Measurements from ENCODE around the gene STXBP3. TPM values are rescaled to one million over a fixed set of nuclear protein-coding genes. Genes with fewer than 3 reads are reported as not detected.

The STXBP3 gene
- total and polyA plus RNA-seq, 4 donors, result 10.9 to 33.0 (median 23.2) TPM

DNA sequence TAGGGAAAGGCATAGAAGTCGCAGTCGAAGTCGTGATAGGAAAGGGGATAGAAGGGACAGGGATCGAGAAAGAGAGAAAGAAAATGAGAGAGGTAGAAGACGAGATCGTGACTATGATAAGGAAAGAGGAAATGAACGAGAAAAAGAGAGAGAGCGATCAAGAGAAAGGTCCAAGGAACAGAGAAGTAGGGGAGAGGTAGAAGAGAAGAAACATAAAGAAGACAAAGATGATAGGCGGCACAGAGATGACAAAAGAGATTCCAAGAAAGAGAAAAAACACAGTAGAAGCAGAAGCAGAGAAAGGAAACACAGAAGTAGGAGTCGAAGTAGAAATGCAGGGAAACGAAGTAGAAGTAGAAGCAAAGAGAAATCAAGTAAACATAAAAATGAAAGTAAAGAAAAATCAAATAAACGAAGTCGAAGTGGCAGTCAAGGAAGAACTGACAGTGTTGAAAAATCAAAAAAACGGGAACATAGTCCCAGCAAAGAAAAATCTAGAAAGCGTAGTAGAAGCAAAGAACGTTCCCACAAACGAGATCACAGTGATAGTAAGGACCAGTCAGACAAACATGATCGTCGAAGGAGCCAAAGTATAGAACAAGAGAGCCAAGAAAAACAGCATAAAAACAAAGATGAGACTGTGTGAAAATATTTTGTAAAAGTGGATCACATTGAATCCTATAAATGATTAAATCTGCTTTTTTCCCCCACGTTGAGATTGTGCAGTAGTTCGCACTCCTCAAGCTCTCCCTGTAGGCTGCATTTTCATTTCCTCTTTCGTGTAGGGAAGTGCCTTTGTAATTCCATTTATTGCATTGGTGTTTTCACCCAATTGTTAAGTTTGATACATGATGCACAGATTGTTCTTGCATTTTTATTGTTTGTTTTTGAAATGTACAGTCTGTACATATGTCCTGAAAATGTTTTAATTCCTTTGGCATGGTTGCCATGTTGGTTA lies 46.8 kb upstream of the STXBP3 start:
- H3K36me3 ChIP-seq (ENCODE audit: control insufficient read depth in 4 of 4, insufficient read depth in 3 of 4, low read depth in 1 of 4, low read length in 3 of 4), result peaks cover 4 to 59% (median 48%) of the 10 kb centered on the region in 4 donors
- H3K4me3 ChIP-seq (ENCODE audit: low read depth in 1 of 3, low read length in 3 of 3), result no peak overlapping the region
- no peaks in the 10 kb centered on the region for H3K27me3 ChIP-seq (ENCODE audit: control insufficient read depth in 4 of 4, insufficient read depth in 4 of 4, low read length in 3 of 4)
- TF ChIP-seq, protein P1, sequence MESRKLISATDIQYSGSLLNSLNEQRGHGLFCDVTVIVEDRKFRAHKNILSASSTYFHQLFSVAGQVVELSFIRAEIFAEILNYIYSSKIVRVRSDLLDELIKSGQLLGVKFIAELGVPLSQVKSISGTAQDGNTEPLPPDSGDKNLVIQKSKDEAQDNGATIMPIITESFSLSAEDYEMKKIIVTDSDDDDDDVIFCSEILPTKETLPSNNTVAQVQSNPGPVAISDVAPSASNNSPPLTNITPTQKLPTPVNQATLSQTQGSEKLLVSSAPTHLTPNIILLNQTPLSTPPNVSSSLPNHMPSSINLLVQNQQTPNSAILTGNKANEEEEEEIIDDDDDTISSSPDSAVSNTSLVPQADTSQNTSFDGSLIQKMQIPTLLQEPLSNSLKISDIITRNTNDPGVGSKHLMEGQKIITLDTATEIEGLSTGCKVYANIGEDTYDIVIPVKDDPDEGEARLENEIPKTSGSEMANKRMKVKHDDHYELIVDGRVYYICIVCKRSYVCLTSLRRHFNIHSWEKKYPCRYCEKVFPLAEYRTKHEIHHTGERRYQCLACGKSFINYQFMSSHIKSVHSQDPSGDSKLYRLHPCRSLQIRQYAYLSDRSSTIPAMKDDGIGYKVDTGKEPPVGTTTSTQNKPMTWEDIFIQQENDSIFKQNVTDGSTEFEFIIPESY (IDR thresholded peaks at IDR 0.05), result no peak
- TF ChIP-seq FOXA2 (IDR thresholded peaks at IDR 0.05) (no peak), TAF1 (conservative IDR thresholded peaks at IDR 0.05) (no peak), EGR1 (IDR thresholded peaks at IDR 0.05; ENCODE audit: low read depth in 2 of 2) (no peak), YY1 (IDR thresholded peaks at IDR 0.05) (no peak), RXRA (IDR thresholded peaks at IDR 0.05) (no peak), HNF4G (IDR thresholded peaks at IDR 0.05) (no peak), CTCF (IDR thresholded peaks at IDR 0.05; ENCODE audit: low read depth, low read length, missing input control) (no peak), RAD21 (IDR thresholded peaks at IDR 0.05) (no peak), JUND (IDR thresholded peaks at IDR 0.05) (no peak), GABPA (IDR thresholded peaks at IDR 0.05 in 1 of 2, conservative IDR thresholded peaks at IDR 0.05 in 1 of 2) (no peak), SP1 (IDR thresholded peaks at IDR 0.05) (no peak), NR2F2 (IDR thresholded peaks at IDR 0.05) (no peak), MAX (IDR thresholded peaks at IDR 0.05) (no peak), FOXA1 (IDR thresholded peaks at IDR 0.05) (no peak), REST (IDR thresholded peaks at IDR 0.05) (no peak)
- peaks cover 0 to 5% (median 1%) of the 10 kb centered on the region in 4 donors for H3K4me1 ChIP-seq (ENCODE audit: control insufficient read depth in 4 of 4, insufficient read depth in 4 of 4, low read length in 3 of 4)
- H3K27ac ChIP-seq (ENCODE audit: low read depth in 1 of 2, low read length in 2 of 2), result no peak overlapping the region
- H3K9me3 ChIP-seq (ENCODE audit: control insufficient read depth in 4 of 4, low read length in 3 of 4), result no peaks in the 10 kb centered on the region
- no peak for DNase-seq (ENCODE audit: low spot score)
- 89% methylated on average over 22 of the region's 22 CpGs for WGBS
- H3K9ac ChIP-seq (ENCODE audit: low read depth in 1 of 2, low read length in 2 of 2), result no peak overlapping the region

Measured in liver (tissue), 9 donors.